Esophagus squamous epithelium (tissue), 5 donors: Measurements from ENCODE around the gene GALNT17. TPM values are rescaled to one million over a fixed set of nuclear protein-coding genes. Genes with fewer than 3 reads are reported as not detected.

Source experiments
- DNase-seq: peaks from one replicate; lab custom pipeline; 2025; lab: John Stamatoyannopoulos, UW
- H3K27ac ChIP-seq, 4 donors: fragments of 200-600 bp; sonication (generic); one replicate each; pipeline ENCODE4 v1.5.1; 2016 to 2019; ENCODE audit warnings: mild to moderate bottlenecking in 1 of 4
- H3K27me3 ChIP-seq, 4 donors: fragments of 200-600 bp; sonication (generic); 1 replicate in 3 of 4; 2 replicates in 1 of 4; pipeline versions ENCODE4 v1.5.1 to v1.6.0; 2017 to 2021; ENCODE audit warnings: antibody characterized with exemption in 1 of 4
- H3K36me3 ChIP-seq, 3 donors: fragments of 200-600 bp; sonication (generic); one replicate each; pipeline ENCODE4 v1.5.1; 2016 to 2019
- H3K4me1 ChIP-seq, 3 donors: fragments of 200-600 bp; sonication (generic); one replicate each; pipeline ENCODE4 v1.5.1; 2017 to 2019
- H3K4me3 ChIP-seq, 4 donors: fragments of 200-600 bp; sonication (generic); 1 replicate in 3 of 4; 2 replicates in 1 of 4; pipeline ENCODE4 v1.5.1; 2016 to 2019; ENCODE audit warnings: mild to moderate bottlenecking in 2 of 4, moderate library complexity in 1 of 4
- H3K9me3 ChIP-seq, 3 donors: fragments of 200-600 bp; sonication (generic); one replicate each; pipeline ENCODE4 v1.5.1; 2016 to 2019
- POLR2A ChIP-seq, 4 donors: fragments of 450-650 bp; IDR thresholded peaks; one replicate each; pipeline ENCODE4 v1.6.1; 2017; ENCODE audit warnings: antibody characterized with exemption in 4 of 4, mild to moderate bottlenecking in 4 of 4, moderate library complexity in 3 of 4
- WGBS, 2 donors: methylation state at CpG; one replicate each; pipeline ENCODE4 v1.1.5; 2018; 5-methylcytosine and 5-hydroxymethylcytosine counted together
- intact Hi-C: fragments of 100-400 bp; cut with DNase I; formaldehyde crosslinking; loops from one replicate; pipeline ENCODE4 v1.15.0; 2022
- total RNA-seq, 4 donors: library from RNA; depleted of rRNA; stranded (reverse); fragments of >200 nt; gene quantifications; one replicate each; pipeline ENCODE4 v1.1.0, GENCODE V29; 2016
- TF ChIP-seq, protein P1 (sequence below), 6 experiments: fragments of 450-650 bp in 4 of 6; fragments of 200-600 bp in 2 of 6; sonication (generic) in 2 of 6; IDR thresholded peaks; one replicate each; pipeline ENCODE4 v1.5.1; 2016 to 2019; ENCODE audit warnings: antibody characterized with exemption in 6 of 6, mild to moderate bottlenecking in 4 of 6, moderate library complexity in 4 of 6
- donor health status: DM: yes; HTN: yes; CAD: no.

GALNT17 gene
- total RNA-seq, 4 donors from 2014 or later = 1.6 to 22.1 (median 2.5) TPM

DNA sequence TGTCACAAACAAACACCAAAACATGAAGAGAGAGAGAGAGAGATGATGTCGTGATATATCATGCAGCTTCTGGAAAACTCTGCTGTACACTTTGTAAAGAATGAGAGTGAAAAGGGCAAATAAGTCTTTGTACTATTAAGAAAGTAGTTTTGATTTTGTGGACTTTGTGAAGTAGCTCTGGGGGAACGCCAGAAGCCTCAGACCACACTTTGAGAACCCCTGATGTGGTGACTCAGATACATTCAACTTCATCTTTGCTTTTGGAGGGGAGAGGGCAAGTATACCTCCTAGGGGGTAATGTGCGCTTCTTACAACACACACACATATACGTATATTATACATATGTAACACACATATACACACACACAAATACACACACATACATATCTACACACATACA, 84.3 kb downstream of the GALNT17 start:
- DNase-seq = no peak
- H3K4me3 ChIP-seq = no peak overlapping the region
- H3K4me1 ChIP-seq = peaks cover 0 to 6% (median 0%) of the 10 kb centered on the region in 3 donors
- TF ChIP-seq, protein P1, sequence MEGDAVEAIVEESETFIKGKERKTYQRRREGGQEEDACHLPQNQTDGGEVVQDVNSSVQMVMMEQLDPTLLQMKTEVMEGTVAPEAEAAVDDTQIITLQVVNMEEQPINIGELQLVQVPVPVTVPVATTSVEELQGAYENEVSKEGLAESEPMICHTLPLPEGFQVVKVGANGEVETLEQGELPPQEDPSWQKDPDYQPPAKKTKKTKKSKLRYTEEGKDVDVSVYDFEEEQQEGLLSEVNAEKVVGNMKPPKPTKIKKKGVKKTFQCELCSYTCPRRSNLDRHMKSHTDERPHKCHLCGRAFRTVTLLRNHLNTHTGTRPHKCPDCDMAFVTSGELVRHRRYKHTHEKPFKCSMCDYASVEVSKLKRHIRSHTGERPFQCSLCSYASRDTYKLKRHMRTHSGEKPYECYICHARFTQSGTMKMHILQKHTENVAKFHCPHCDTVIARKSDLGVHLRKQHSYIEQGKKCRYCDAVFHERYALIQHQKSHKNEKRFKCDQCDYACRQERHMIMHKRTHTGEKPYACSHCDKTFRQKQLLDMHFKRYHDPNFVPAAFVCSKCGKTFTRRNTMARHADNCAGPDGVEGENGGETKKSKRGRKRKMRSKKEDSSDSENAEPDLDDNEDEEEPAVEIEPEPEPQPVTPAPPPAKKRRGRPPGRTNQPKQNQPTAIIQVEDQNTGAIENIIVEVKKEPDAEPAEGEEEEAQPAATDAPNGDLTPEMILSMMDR (IDR thresholded peaks at IDR 0.05) = no peak
- TF ChIP-seq POLR2A (IDR thresholded peaks at IDR 0.05) = no peak
- H3K36me3 ChIP-seq = no peaks in the 10 kb centered on the region
- intact Hi-C loops = no loop called here
- peaks cover 0 to 17% (median 5%) of the 10 kb centered on the region in 3 donors for H3K9me3 ChIP-seq
- WGBS, 2 donors = 81 to 84% methylated on average over 4 of the region's 4 CpGs
- no peaks in the 10 kb centered on the region for H3K27me3 ChIP-seq
- peak overlapping the region in 1 of 4 donors; percentile 14 for H3K27ac ChIP-seq

DNA sequence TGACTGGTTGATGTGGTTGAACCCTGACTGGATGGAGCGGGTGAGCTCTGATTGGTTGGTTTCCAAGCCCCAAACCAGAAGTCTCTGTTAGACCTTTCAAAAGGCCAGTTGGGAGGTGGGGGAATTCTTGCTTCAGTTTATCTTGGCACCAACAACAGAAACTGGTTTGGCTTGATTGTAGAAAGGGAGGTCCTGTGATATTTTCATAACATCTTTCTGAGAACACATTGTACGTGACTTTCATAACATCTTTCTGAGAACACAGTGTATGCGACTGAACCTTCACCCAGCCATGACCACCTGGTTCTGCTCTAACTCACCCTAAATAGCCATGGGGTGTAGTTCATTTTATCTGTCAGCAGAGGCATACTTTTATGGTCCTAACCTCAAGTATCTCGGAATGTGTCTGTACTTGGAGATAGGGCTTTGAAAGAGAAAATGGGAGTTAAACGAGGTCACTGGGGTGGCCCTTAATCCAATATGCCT, 88.3 kb downstream of the GALNT17 start:
- H3K4me1 ChIP-seq = peaks cover 0 to 6% (median 0%) of the 10 kb centered on the region in 3 donors
- TF ChIP-seq, protein P1 (IDR thresholded peaks at IDR 0.05) = peak in 2 of 6 experiments; percentile 23 to 31
- no peak for TF ChIP-seq POLR2A (IDR thresholded peaks at IDR 0.05)
- peaks cover 0 to 17% (median 5%) of the 10 kb centered on the region in 3 donors for H3K9me3 ChIP-seq
- intact Hi-C loops = no loop called here
- H3K27me3 ChIP-seq = no peaks in the 10 kb centered on the region
- WGBS, 2 donors = 32 to 48% methylated on average over 5 of the region's 5 CpGs
- no peak for DNase-seq
- no peaks in the 10 kb centered on the region for H3K36me3 ChIP-seq
- no peak overlapping the region for H3K4me3 ChIP-seq
- peak overlapping the region; percentile 28 to 84 (median 82) for H3K27ac ChIP-seq

DNA sequence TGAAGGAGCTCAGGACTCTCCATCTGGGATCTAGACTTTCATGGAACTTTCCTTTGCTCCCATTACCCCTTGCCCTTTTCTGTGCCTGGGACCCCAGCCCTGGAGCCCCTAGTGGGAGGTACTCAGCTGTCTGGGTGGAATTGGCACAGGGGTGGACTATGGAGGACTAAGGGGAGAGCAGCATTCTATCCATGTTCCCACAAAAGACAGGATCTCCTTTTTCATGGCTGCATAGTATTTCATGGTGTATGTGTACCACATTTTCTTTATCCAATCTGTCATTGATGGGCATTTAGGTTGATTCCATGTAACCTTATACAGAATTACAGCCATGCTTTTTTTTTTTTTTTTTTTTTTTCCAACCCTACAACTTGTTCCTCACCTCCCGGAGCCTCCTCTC, 89.1 kb downstream of the GALNT17 start:
- no peaks in the 10 kb centered on the region for H3K36me3 ChIP-seq
- 70 to 100% methylated on average over 1 of the region's 1 CpG for WGBS, 2 donors
- H3K4me1 ChIP-seq = peaks cover 0 to 6% (median 0%) of the 10 kb centered on the region in 3 donors
- H3K4me3 ChIP-seq = no peak overlapping the region
- DNase-seq = no peak
- TF ChIP-seq, protein P1 (IDR thresholded peaks at IDR 0.05) = no peak
- no peak for TF ChIP-seq POLR2A (IDR thresholded peaks at IDR 0.05)
- no peaks in the 10 kb centered on the region for H3K27me3 ChIP-seq
- H3K27ac ChIP-seq = peak overlapping the region; percentile 28 to 84 (median 82)
- intact Hi-C loops = no loop called here
- H3K9me3 ChIP-seq = peaks cover 0 to 17% (median 5%) of the 10 kb centered on the region in 3 donors

DNA sequence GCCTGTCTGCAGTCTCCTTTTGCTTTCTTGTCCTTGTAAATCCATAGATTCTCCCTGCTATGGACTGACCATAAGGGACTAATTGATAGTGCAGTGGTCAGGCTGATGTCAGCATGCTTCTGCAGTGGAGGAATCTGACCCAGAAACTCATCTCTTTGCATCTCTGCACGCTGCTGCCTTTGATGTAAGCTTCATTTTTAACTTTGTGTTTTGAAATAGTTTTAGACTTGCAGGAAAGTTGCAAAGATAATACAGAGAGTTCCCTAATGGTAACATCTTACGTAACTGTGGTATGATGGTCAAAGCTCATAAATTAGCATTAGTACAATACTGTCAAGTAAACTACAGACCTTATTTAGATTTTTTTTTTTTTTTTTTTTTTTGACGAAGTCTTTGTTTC, 89.6 kb downstream of the GALNT17 start:
- Histone ChIP-seq H3K4me3 (no peak overlapping the region), H3K27me3 (no peaks in the 10 kb centered on the region), H3K9me3 (peaks cover 0 to 17% (median 5%) of the 10 kb centered on the region in 3 donors), H3K27ac (peak overlapping the region in 2 of 4 donors; percentile 83 to 84), H3K36me3 (no peaks in the 10 kb centered on the region), H3K4me1 (peaks cover 0 to 6% (median 0%) of the 10 kb centered on the region in 3 donors)
- WGBS, 2 donors = 57 to 64% methylated on average over 3 of the region's 3 CpGs
- intact Hi-C loops = no loop called here
- DNase-seq = no peak
- no peak for TF ChIP-seq POLR2A (IDR thresholded peaks at IDR 0.05)
- TF ChIP-seq, protein P1 (IDR thresholded peaks at IDR 0.05) = no peak

DNA sequence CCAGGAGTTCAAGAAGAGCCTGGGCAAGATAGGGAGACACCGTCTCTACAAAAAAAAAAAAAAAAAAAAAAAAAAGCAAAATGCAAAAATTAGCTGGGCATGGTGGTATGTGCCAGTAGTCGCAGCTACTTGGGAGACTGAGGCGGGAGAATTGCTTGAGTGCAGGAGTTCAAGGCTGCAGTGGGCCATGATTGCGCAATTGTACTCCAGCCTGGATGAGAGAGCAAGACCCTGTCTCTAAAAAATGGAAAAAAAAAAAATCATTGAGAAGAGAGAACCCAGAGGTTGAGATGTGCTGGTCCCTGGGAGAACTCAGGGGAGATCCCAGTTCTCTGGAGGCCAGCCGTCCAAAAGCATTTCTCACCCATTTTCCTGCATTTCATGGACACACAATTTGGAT, 95.2 kb downstream of the GALNT17 start:
- intact Hi-C loops = no loop called here
- Histone ChIP-seq H3K27me3 (no peaks in the 10 kb centered on the region), H3K4me1 (no peaks in the 10 kb centered on the region), H3K27ac (no peak overlapping the region), H3K4me3 (no peak overlapping the region), H3K9me3 (peaks cover 0 to 13% (median 4%) of the 10 kb centered on the region in 3 donors), H3K36me3 (no peaks in the 10 kb centered on the region)
- WGBS, 2 donors = 71 to 76% methylated on average over 4 to 5 of the region's 5 CpGs
- no peak for DNase-seq
- TF ChIP-seq, protein P1 (IDR thresholded peaks at IDR 0.05) = no peak
- TF ChIP-seq POLR2A (IDR thresholded peaks at IDR 0.05) = no peak
